ENCODE measurements around the gene FMO2.

The FMO2 gene

DNA sequence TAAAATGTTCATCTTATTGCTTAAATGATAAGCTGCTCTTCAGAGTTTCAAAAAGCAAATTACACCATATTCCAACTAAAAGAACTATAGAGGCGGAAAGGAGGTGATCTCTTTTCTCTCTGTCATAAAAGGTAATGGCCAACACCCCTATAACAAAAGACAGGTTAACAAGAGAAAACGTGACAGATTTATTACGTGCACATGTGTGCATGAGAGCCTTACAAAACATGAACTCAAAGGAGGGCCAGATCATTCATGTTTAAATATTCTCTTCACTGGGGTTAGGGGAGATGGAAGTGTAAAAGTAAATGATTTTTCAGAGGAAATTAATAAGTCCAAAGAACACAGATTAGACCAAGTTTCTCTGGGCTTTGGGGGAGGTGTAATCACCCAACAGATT, 26.5 kb upstream of the FMO2 start:
- no peaks in the 10 kb centered on the region for H4K20me1 ChIP-seq (ENCODE audit: insufficient read depth, low read length)
- no peak overlapping the region for H3K27ac ChIP-seq (ENCODE audit: low read length)
- no peaks in the 10 kb centered on the region for H3K27me3 ChIP-seq (replicated peaks; ENCODE audit: insufficient read depth, low read length)
- H3K4me3 ChIP-seq (ENCODE audit: low read length): no peak overlapping the region
- no peak for TF ChIP-seq EZH2phosphoT487 (IDR thresholded peaks at IDR 0.05; ENCODE audit: low read length)
- TF ChIP-seq, protein P1, sequence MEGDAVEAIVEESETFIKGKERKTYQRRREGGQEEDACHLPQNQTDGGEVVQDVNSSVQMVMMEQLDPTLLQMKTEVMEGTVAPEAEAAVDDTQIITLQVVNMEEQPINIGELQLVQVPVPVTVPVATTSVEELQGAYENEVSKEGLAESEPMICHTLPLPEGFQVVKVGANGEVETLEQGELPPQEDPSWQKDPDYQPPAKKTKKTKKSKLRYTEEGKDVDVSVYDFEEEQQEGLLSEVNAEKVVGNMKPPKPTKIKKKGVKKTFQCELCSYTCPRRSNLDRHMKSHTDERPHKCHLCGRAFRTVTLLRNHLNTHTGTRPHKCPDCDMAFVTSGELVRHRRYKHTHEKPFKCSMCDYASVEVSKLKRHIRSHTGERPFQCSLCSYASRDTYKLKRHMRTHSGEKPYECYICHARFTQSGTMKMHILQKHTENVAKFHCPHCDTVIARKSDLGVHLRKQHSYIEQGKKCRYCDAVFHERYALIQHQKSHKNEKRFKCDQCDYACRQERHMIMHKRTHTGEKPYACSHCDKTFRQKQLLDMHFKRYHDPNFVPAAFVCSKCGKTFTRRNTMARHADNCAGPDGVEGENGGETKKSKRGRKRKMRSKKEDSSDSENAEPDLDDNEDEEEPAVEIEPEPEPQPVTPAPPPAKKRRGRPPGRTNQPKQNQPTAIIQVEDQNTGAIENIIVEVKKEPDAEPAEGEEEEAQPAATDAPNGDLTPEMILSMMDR (IDR thresholded peaks at IDR 0.05; ENCODE audit: low read length): no peak
- no peak for TF ChIP-seq EZH2 (optimal IDR thresholded peaks at IDR 0.05; ENCODE audit: low read depth, low read length)
- H3K9me3 ChIP-seq (replicated peaks; ENCODE audit: insufficient read depth, low read length): no peaks in the 10 kb centered on the region
- no peaks in the 10 kb centered on the region for H3K4me1 ChIP-seq (ENCODE audit: low read length)
- H2AFZ ChIP-seq (ENCODE audit: low read length): no peak overlapping the region
- H3K36me3 ChIP-seq (replicated peaks; ENCODE audit: insufficient read depth, low read length): no peaks in the 10 kb centered on the region
- no peaks in the 10 kb centered on the region for H3F3A ChIP-seq (ENCODE audit: insufficient read depth, low read length)
- no peak overlapping the region for H3K9ac ChIP-seq (ENCODE audit: low read length)
- H3K9me2 ChIP-seq (replicated peaks; ENCODE audit: insufficient read depth, low read length): no peaks in the 10 kb centered on the region
- no peak for DNase-seq
- H3K4me2 ChIP-seq (ENCODE audit: low read depth, low read length): no peak overlapping the region
- no peaks in the 10 kb centered on the region for H3K79me2 ChIP-seq (ENCODE audit: low read length)

DNA sequence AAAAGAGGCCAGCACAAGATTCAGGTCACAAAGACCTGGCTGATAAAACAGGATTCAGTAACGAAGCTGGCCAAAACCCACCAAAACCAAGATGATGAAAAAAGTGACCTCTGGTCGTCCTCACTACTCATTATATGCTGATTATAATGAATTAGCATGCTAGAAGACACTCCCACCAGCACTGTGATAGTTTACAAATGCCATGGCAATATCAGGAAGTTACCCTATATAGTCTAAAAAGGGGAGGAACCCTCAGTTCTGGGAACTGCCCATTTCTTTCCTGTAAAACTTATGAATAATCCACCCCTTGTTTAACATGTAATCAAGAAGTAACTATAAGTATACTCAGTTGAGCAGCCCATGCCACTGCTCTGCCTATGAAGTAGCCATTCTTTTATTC, 26.0 kb upstream of the FMO2 start:
- TF ChIP-seq EZH2 (optimal IDR thresholded peaks at IDR 0.05; ENCODE audit: low read depth, low read length) (no peak), EZH2phosphoT487 (IDR thresholded peaks at IDR 0.05; ENCODE audit: low read length) (no peak)
- TF ChIP-seq, protein P1 (IDR thresholded peaks at IDR 0.05; ENCODE audit: low read length): no peak
- no peak for DNase-seq
- Histone ChIP-seq H3K4me3 (ENCODE audit: low read length) (no peak overlapping the region), H3K4me1 (ENCODE audit: low read length) (no peaks in the 10 kb centered on the region), H3K9me2 (replicated peaks; ENCODE audit: insufficient read depth, low read length) (no peaks in the 10 kb centered on the region), H3K4me2 (ENCODE audit: low read depth, low read length) (no peak overlapping the region), H3F3A (ENCODE audit: insufficient read depth, low read length) (no peaks in the 10 kb centered on the region), H3K27ac (ENCODE audit: low read length) (no peak overlapping the region), H3K79me2 (ENCODE audit: low read length) (no peaks in the 10 kb centered on the region), H2AFZ (ENCODE audit: low read length) (no peak overlapping the region), H4K20me1 (ENCODE audit: insufficient read depth, low read length) (no peaks in the 10 kb centered on the region), H3K36me3 (replicated peaks; ENCODE audit: insufficient read depth, low read length) (no peaks in the 10 kb centered on the region), H3K9me3 (replicated peaks; ENCODE audit: insufficient read depth, low read length) (no peaks in the 10 kb centered on the region), H3K9ac (ENCODE audit: low read length) (no peak overlapping the region), H3K27me3 (replicated peaks; ENCODE audit: insufficient read depth, low read length) (no peaks in the 10 kb centered on the region)

DNA sequence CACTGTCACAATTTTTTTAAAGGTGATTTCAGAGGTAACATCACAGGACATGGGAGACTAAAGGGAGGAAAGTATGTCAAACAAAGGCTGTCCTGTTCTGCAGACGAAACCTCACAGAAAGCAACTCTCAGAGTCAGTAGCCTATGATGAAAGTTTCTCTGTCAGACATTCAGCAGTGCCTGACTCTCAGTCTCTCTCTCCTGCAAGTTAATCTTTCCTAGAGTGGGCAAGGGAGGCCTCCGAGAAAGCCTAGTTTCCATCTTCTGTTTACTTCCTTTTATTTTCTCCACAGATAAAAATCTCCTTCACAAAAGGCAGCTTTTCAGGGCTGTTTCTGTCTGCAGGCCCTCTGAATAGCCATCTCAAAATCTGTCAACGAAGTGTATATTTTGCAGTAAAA, 24.9 kb upstream of the FMO2 start:
- no peaks in the 10 kb centered on the region for H3K36me3 ChIP-seq (replicated peaks; ENCODE audit: insufficient read depth, low read length)
- no peaks in the 10 kb centered on the region for H3K9me3 ChIP-seq (replicated peaks; ENCODE audit: insufficient read depth, low read length)
- no peaks in the 10 kb centered on the region for H3K27me3 ChIP-seq (replicated peaks; ENCODE audit: insufficient read depth, low read length)
- H3K4me2 ChIP-seq (ENCODE audit: low read depth, low read length): no peak overlapping the region
- H2AFZ ChIP-seq (ENCODE audit: low read length): no peak overlapping the region
- H3K9me2 ChIP-seq (replicated peaks; ENCODE audit: insufficient read depth, low read length): no peaks in the 10 kb centered on the region
- no peaks in the 10 kb centered on the region for H4K20me1 ChIP-seq (ENCODE audit: insufficient read depth, low read length)
- H3K9ac ChIP-seq (ENCODE audit: low read length): no peak overlapping the region
- H3K4me3 ChIP-seq (ENCODE audit: low read length): no peak overlapping the region
- no peak for DNase-seq
- H3K27ac ChIP-seq (ENCODE audit: low read length): no peak overlapping the region
- H3K79me2 ChIP-seq (ENCODE audit: low read length): no peaks in the 10 kb centered on the region
- TF ChIP-seq EZH2 (optimal IDR thresholded peaks at IDR 0.05; ENCODE audit: low read depth, low read length): no peak
- no peak for TF ChIP-seq EZH2phosphoT487 (IDR thresholded peaks at IDR 0.05; ENCODE audit: low read length)
- TF ChIP-seq, protein P1 (IDR thresholded peaks at IDR 0.05; ENCODE audit: low read length): no peak
- no peaks in the 10 kb centered on the region for H3F3A ChIP-seq (ENCODE audit: insufficient read depth, low read length)
- H3K4me1 ChIP-seq (ENCODE audit: low read length): no peaks in the 10 kb centered on the region
